ENCODE results near the gene PLD3. TPM values are rescaled to one million over a fixed set of nuclear protein-coding genes. Genes with fewer than 3 reads are reported as not detected.

The PLD3 gene
- total RNA-seq (ENCODE audit: unreplicated experiment): 1,227 TPM
- long read RNA-seq, transcript PLD3-205 (12 exons, 1,966 nt): minor isoform, 7 of 1,834 reads
- long read RNA-seq, transcript PLD3-207 (13 exons, 2,140 nt): major isoform, 46 of 1,834 reads
- long read RNA-seq, transcript PLD3-213 (3 exons, 750 nt): minor isoform, 17 of 1,834 reads
- long read RNA-seq, partial matches to known transcripts: 1,430 of 1,834 reads
- long read RNA-seq, other reads (novel, unspliced or antisense): 330 of 1,834 reads

- Mint-ChIP-seq H3K9me3 (ENCODE audit: unreplicated experiment) (peaks cover 14% of the 10 kb centered on the region), H3K4me3 (ENCODE audit: unreplicated experiment) (peak within 1 kb of the TSS; percentile 100), H3K36me3 (ENCODE audit: unreplicated experiment) (peaks cover 5% of the 10 kb centered on the region), H3K27me3 (ENCODE audit: unreplicated experiment) (peaks cover 5% of the 10 kb centered on the region), H3K4me1 (ENCODE audit: low read depth, unreplicated experiment) (peaks cover 6% of the 10 kb centered on the region), H3K27ac (ENCODE audit: unreplicated experiment) (peak within 1 kb of the TSS; percentile 100)
- DNase-seq: peak; percentile 99
- TF ChIP-seq, protein P1, sequence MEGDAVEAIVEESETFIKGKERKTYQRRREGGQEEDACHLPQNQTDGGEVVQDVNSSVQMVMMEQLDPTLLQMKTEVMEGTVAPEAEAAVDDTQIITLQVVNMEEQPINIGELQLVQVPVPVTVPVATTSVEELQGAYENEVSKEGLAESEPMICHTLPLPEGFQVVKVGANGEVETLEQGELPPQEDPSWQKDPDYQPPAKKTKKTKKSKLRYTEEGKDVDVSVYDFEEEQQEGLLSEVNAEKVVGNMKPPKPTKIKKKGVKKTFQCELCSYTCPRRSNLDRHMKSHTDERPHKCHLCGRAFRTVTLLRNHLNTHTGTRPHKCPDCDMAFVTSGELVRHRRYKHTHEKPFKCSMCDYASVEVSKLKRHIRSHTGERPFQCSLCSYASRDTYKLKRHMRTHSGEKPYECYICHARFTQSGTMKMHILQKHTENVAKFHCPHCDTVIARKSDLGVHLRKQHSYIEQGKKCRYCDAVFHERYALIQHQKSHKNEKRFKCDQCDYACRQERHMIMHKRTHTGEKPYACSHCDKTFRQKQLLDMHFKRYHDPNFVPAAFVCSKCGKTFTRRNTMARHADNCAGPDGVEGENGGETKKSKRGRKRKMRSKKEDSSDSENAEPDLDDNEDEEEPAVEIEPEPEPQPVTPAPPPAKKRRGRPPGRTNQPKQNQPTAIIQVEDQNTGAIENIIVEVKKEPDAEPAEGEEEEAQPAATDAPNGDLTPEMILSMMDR (IDR thresholded peaks at IDR 0.05; ENCODE audit: partially characterized antibody, unreplicated experiment): no peak
Observed at GRCh38 chr19:40348125-40348913, at the start of gene PLD3, which contains the start of gene C19orf47. Gene PLD3 (plus strand): TSS chr19:40348695. CDS start chr19:40366484, 17,789 bp downstream. Gene C19orf47 (minus strand): TSS chr19:40348397. CDS start chr19:40341857, 6,540 bp downstream.

DNA sequence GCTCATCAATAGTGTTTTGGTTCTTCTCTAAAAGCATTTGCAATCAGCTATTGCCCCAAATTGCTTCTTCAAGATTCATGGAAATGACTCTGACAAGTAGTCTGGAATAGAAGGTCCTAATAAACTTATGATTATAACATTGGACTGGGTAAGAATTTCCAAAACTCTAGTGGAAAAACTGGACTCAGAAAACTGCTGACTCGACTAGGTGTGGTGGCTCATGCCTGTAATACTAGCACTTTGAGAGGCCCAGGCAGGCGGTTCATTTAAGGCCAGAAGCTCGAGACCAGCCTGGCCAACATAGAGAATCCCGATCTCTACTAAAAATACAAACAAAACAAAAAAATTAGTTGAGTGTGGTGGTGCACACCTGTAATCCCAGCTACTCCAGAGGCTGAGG lies 47.8 kb upstream of the PLD3 start:
- Mint-ChIP-seq H3K9me3 (ENCODE audit: unreplicated experiment) (no peaks in the 10 kb centered on the region), H3K36me3 (ENCODE audit: unreplicated experiment) (no peaks in the 10 kb centered on the region), H3K4me1 (ENCODE audit: low read depth, unreplicated experiment) (peaks cover 3% of the 10 kb centered on the region), H3K27me3 (ENCODE audit: unreplicated experiment) (no peaks in the 10 kb centered on the region), H3K27ac (ENCODE audit: unreplicated experiment) (no peak overlapping the region), H3K4me3 (ENCODE audit: unreplicated experiment) (no peak overlapping the region)
- no peak for DNase-seq
- TF ChIP-seq, protein P1 (IDR thresholded peaks at IDR 0.05; ENCODE audit: partially characterized antibody, unreplicated experiment): no peak

DNA sequence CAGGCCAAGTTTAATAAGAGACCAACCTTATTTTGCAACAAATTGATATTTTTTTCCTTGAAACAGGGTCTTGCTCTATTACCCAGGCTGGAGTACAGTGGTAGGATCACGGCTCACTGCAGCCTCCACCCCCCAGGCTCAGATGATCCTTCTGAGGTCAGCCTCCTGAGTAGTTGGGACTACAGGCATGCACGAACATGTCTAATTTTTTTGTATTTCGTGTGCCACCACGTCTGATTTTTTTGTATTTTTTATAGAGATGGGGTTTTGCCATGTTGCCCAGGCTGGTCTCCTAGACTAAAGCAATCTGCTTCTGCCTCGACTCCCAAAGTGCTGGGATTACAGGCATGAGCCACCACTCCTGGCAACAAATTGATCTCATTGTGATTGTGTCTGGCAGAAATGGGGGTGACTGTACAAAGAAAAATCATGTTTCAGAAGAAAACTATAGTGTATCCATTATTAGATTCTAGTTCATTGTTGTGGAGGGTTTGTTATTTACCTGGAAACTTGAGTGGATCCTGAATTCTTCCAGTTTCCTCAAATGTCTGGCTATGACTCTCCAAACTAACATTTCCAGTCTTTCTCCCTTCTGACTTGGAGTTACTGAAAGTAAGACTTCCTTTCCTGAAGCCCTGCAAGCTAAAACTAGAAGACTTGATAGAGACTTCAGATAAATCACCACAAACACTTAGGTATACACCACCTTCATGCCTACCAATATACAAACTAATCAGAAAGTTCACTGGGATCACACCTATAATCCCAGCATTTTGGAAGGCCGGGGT lies 46.1 kb upstream of the PLD3 start:
- H3K27ac Mint-ChIP-seq (ENCODE audit: unreplicated experiment): no peak overlapping the region

GRCh38 chr19:40303765-40304164 lies 44.7 kb upstream of the PLD3 start:
- Mint-ChIP-seq H3K9me3 (ENCODE audit: unreplicated experiment) (no peaks in the 10 kb centered on the region), H3K27ac (ENCODE audit: unreplicated experiment) (no peak overlapping the region), H3K4me3 (ENCODE audit: unreplicated experiment) (no peak overlapping the region), H3K36me3 (ENCODE audit: unreplicated experiment) (no peaks in the 10 kb centered on the region), H3K4me1 (ENCODE audit: low read depth, unreplicated experiment) (peaks cover 3% of the 10 kb centered on the region), H3K27me3 (ENCODE audit: unreplicated experiment) (no peaks in the 10 kb centered on the region)
- TF ChIP-seq, protein P1 (IDR thresholded peaks at IDR 0.05; ENCODE audit: partially characterized antibody, unreplicated experiment): no peak
- DNase-seq: no peak

More for the DNA sequence above, 46.1 kb upstream of the PLD3 start:
- Mint-ChIP-seq H3K36me3 (ENCODE audit: unreplicated experiment) (no peaks in the 10 kb centered on the region), H3K27me3 (ENCODE audit: unreplicated experiment) (no peaks in the 10 kb centered on the region), H3K4me1 (ENCODE audit: low read depth, unreplicated experiment) (peaks cover 3% of the 10 kb centered on the region), H3K4me3 (ENCODE audit: unreplicated experiment) (no peak overlapping the region), H3K9me3 (ENCODE audit: unreplicated experiment) (no peaks in the 10 kb centered on the region)
- no peak for DNase-seq
- TF ChIP-seq, protein P1 (IDR thresholded peaks at IDR 0.05; ENCODE audit: partially characterized antibody, unreplicated experiment): no peak
